VCaP (cell line): ENCODE measurements around the gene TNFAIP8L1.
"Not testable (repeated sequence)": the region's sequence is repeated elsewhere in the genome, so short reads cannot be mapped to it uniquely, and the experiment has no call there.

Experiments used
- H3K27ac ChIP-seq: fragments of 450-650 bp; 2 replicates; pipeline ENCODE4 v1.5.1; 2017
- TF ChIP-seq, protein P1 (sequence below): fragments of 450-650 bp; conservative IDR thresholded peaks from 2 replicates; pipeline ENCODE4 v1.5.1; 2017; ENCODE audit warnings: mild to moderate bottlenecking, moderate library complexity

Gene TNFAIP8L1

DNA sequence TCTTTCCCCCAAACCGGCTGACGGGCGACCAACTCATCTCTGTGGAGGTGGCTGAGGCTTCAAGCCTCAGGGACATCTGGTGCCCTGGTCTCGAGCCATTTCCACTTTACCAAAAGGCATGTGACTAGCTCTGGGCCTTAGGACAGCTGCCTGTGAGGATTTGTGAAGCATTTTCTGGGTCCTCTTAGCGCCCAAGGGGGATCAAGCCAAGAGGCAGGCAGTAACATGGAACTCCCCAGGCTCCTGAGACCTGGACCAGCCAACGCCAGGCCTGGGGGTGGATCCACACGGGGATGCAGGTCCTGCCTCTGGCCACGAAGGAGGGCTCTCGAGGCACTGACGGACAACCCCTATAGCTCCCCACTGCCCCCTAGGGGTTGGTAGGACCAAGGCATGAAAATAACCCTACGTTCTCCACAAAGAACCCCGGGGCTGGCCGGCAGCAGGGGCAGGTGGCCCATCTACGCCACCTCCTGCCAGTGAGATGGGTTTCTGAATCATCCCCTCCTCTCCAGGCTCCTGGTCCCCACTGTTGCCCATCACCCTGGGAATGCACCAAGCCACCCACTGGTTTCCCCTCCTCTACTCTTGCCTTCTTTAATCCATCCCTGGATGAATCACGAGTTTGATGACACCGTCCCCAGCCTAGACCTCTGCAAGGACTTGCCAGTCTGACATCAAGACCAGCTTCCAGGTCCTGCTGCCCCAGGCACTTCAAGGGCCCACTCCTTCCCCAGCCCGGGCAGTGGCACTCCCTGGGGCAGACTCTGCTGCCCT lies 37.8 kb downstream of the TNFAIP8L1 start:
- no peak overlapping the region for H3K27ac ChIP-seq
- TF ChIP-seq, protein P1, sequence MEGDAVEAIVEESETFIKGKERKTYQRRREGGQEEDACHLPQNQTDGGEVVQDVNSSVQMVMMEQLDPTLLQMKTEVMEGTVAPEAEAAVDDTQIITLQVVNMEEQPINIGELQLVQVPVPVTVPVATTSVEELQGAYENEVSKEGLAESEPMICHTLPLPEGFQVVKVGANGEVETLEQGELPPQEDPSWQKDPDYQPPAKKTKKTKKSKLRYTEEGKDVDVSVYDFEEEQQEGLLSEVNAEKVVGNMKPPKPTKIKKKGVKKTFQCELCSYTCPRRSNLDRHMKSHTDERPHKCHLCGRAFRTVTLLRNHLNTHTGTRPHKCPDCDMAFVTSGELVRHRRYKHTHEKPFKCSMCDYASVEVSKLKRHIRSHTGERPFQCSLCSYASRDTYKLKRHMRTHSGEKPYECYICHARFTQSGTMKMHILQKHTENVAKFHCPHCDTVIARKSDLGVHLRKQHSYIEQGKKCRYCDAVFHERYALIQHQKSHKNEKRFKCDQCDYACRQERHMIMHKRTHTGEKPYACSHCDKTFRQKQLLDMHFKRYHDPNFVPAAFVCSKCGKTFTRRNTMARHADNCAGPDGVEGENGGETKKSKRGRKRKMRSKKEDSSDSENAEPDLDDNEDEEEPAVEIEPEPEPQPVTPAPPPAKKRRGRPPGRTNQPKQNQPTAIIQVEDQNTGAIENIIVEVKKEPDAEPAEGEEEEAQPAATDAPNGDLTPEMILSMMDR = peak; percentile 31; the same call in 1 of the 2 replicates

- H3K27ac ChIP-seq = no peak overlapping the region
- TF ChIP-seq, protein P1 = no peak
Observed at GRCh38 chr19:4678881-4679790, 39.8 kb downstream of the TNFAIP8L1 start.

DNA sequence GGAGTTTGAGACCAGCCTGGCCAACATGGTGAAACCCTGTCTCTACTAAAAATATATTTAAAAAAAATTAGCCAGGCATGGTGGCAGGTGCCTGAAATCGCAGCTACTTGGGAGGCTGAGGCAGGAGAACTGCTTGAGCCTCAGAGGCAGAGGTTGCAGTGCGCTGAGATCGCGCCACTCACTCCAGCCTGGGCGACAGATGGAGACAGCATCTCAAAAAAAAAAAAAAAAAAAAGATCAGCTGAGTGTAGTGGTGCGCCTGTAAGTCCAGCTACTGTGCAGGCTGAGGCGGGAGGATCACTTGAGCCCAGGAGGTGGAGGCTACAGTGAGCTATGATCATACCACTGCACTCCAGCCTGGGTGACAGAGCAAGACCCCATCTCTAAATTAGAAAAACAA lies 40.7 kb downstream of the TNFAIP8L1 start:
- not testable (repeated sequence) for H3K27ac ChIP-seq

DNA sequence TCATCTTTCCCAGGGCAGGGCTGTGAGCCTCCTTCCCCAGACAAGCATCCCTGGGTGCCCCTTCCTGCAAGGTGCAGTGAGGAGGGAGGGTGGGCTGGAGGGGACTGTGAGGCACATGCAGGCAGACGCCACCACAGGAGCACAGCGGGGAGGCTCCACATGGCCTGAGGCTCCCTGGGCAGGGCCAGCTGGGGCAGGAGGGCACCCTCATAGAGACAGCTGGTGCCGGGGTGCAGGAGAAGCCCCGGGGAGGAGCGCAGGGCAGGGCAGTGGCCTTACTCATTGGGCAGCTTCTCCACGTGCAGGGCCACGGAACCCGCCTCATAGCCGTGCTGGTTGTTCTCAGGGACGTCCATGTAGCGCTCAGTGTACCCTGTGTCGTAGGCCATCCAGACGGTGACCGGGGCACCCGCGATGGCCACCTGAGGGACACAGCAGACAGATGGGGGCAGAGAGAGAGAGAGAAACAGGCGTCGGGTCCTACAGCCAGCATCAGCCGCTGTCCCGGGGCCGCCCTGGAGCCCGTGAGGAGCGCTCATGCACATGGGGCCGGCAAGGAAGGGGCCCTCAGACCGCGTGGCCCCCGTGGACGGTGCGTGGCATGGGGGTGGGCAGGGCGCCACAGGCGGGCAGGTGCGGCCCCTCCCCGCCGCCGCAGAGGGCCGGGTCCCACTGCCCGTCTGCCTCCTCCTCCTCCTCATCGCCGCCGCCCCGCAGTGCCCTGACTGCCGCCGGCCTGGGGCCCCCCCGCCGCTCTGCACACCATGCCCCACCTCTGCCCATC lies 43.3 kb downstream of the TNFAIP8L1 start:
- TF ChIP-seq, protein P1 = no peak
- H3K27ac ChIP-seq = no peak overlapping the region

- no peak overlapping the region for H3K27ac ChIP-seq
Observed at GRCh38 chr19:4684312-4685095, 45.2 kb downstream of the TNFAIP8L1 start.

GRCh38 chr19:4686700-4687099 lies 47.4 kb downstream of the TNFAIP8L1 start:
- TF ChIP-seq, protein P1 = no peak
- no peak overlapping the region for H3K27ac ChIP-seq

More at GRCh38 chr19:4684312-4685095, 45.2 kb downstream of the TNFAIP8L1 start:
- TF ChIP-seq, protein P1 = no peak

- H3K27ac ChIP-seq = no peak overlapping the region
- TF ChIP-seq, protein P1 = no peak
Observed at GRCh38 chr19:4687396-4687795, 48.1 kb downstream of the TNFAIP8L1 start.
